GM12873 (cell line): ENCODE results near the gene SLC6A3.

Experiments used
- TF ChIP-seq, protein P1 (sequence below): IDR thresholded peaks from 2 replicates; pipeline ENCODE4 v1.5.1; 2012; ENCODE audit warnings: low read depth, mild to moderate bottlenecking, moderate library complexity, low read length, control low read depth; ENCODE audit not compliant: insufficient read depth; ENCODE audit errors: missing control alignments

SLC6A3 gene

DNA sequence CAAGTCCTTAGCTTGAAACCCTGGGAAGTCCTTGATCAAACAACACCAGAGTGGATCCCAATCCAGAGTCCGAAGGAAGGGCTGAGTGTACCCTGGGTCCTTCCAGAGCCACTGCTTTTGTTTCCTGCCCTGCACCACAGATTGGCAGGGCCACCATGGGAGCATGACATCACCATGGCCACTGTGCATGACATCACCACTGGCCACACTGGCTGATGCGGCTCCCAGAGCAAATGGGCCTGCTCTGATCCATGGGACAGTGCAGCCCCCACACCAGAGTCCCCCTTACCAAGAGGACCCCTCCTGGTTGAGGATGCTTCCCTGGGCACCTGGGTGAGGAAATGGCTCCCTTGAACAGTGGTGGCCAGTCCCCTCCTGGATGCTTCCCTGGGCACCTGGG is 9.9 kb downstream of the SLC6A3 start:
- TF ChIP-seq, protein P1, sequence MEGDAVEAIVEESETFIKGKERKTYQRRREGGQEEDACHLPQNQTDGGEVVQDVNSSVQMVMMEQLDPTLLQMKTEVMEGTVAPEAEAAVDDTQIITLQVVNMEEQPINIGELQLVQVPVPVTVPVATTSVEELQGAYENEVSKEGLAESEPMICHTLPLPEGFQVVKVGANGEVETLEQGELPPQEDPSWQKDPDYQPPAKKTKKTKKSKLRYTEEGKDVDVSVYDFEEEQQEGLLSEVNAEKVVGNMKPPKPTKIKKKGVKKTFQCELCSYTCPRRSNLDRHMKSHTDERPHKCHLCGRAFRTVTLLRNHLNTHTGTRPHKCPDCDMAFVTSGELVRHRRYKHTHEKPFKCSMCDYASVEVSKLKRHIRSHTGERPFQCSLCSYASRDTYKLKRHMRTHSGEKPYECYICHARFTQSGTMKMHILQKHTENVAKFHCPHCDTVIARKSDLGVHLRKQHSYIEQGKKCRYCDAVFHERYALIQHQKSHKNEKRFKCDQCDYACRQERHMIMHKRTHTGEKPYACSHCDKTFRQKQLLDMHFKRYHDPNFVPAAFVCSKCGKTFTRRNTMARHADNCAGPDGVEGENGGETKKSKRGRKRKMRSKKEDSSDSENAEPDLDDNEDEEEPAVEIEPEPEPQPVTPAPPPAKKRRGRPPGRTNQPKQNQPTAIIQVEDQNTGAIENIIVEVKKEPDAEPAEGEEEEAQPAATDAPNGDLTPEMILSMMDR, result no peak

DNA sequence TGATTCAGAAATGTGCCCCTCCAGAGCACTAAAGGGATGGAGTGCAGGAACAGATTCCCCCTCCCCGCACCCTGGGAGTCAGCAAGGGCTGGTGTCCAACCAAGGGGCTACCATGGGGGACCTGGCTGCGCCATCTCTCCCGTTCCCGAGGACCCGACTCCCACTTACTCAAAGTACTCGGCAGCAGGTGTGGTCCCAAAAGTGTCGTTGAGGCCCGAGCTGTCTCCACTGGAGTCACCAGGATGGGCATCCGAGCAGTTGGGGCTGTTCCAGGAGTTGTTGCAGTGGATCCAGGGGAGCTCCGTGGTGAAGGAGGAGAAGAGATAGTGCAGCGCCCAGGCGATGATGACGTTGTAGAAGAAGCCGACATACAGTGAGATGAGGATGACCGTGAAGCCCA is 12.9 kb downstream of the SLC6A3 start:
- TF ChIP-seq, protein P1, result no peak

DNA sequence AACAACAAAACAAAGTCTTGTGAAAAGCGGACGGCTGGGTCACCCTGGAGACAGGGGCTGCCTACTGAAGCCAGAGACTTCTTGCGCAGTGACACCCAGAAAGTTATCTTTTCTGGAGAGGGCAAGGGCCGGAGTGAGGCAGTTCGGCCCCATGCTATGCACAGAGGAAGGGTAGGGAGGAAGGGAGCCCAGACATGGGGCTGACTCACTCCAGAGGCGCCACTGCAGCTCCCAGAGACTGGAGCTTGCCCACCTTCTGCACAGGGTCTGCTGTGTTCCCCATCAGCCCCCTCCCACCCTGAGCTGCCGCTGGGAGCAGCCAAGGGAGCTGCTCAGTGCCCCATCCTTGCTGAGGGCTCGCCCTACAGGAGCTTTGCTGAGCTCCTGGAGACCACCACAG is 13.3 kb downstream of the SLC6A3 start:
- TF ChIP-seq, protein P1, result no peak

DNA sequence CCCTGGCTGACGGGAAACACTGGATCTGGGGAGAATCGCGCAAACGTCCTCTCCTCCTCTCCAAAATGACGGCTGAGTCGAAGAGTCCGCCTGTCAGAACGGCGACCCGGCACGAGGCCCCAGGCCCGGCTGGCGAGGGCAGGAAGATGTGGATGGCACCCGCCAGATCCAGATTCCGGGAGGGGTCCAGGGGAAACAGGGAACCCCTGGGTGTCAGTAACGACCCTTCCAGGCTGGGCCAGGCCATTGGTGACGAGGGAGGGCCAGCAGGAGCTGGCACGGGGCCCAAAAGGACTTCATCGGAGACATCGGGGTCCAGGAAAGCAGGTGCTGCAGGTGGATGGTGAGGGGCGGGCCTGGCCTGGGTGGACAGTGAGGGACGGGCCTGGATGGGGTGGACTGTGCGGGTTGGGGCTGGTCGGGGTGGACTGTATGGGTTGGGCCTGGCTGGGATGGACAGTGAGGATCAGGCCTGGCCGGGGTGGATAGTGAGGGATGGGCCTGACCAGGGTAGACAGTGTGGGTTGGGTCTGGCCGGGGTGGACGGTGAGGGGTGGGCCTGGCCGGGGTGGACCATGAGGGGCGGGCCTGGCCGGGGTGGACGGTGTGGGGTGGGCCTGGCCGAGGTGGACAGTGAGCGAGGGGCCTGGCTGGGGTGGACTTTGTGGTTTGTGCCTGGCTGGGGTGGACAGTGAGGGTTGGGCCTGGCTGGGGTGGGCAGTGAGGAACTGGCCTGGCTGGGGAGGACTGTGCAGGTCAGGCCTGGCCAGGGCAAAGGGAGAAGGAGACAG is 14.0 kb downstream of the SLC6A3 start:
- TF ChIP-seq, protein P1, result no peak

DNA sequence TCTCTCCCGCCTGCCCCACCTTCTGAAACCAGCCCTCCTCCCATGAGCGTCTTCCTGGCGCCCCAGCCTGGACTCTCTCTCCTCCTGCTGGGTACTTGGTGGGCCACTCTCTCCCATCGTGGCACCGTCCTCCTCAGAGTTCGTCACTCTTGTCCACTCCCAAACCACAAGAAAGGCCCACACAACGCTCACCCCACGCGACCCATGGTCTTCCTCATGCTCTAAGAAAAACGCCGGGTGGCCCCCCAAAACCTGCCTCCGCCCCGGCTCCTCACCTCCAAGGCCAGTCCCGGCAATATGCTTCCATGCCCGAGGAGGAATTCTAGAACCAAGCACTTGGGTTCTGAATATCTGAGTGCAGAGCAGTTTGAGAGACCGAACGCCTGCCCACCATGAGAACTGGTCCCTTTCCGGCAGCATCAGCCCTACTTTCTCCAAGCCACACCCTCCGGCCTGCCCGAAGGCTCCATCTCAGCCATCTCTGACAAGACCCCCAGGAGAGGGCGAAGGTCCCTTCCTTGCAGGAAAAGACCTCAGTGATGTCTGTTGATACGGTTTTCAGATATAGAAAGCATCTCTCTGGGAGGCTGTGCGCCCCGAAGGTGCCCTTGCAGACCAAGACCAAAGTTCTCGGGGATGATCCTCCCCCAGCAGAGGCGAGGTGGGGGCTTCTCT is 15.0 kb downstream of the SLC6A3 start:
- TF ChIP-seq, protein P1, result no peak

DNA sequence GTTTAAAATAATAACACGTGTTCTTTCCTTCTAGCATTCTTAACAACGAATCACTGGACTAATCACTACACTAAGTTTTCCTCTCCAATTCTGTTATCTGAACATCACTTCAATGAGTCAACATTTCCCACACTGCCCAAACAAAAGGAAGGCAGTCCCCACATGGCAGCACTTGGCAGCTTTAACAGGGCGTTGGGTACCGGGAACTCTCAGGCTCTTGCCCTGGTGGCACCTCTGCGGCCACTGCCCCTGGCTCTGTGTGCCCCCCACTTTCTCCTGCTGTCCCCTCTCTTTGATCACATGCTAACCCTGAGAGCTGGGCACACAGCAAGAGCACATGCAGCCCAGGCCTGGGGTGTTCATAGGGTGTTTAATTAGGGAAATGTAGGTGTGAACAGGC is 15.7 kb downstream of the SLC6A3 start:
- TF ChIP-seq, protein P1, result no peak

DNA sequence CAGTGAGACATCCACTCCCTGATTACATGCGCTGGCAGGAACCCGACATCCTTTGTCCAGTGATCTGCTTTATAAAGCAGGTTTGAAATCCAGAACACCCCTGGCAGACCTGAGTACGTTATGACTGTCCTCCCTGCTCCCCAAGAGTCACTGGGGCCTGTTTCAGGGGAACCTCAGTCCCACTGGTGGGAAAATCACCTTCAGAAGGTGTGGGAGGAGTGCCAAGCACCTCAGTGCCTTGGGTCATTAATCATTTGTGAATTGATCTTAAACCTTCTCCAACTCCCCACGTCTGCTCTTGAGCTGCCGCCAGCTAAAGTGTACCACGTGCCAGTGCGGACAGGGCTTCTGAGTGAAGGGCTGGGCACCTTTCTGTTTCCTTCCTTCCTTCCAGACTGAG is 16.2 kb downstream of the SLC6A3 start:
- TF ChIP-seq, protein P1, result no peak
